ENCODE measurements around the gene KICS2.
"Not testable (repeated sequence)": the region's sequence is repeated elsewhere in the genome, so short reads cannot be mapped to it uniquely, and the experiment has no call there.

KICS2 gene

GRCh38 chr12:64203036-64203435 lies 19.1 kb downstream of the KICS2 start:
- DNase-seq (ENCODE audit: low spot score in 2 of 2), result no peak
- Histone ChIP-seq H3K27me3 (ENCODE audit: low read depth) (no peaks in the 10 kb centered on the region), H3K4me3 (no peak overlapping the region), H3K36me3 (replicated peaks) (no peaks in the 10 kb centered on the region), H3K9me3 (no peaks in the 10 kb centered on the region), H3K4me1 (no peaks in the 10 kb centered on the region)
- in situ Hi-C loops (cut with MboI; ENCODE audit: low sequenced_read_pairs), result no loop called here

GRCh38 chr12:64195841-64196240 lies 26.3 kb downstream of the KICS2 start:
- H3K4me1 ChIP-seq, result not testable (repeated sequence)

GRCh38 chr12:64194333-64195149 lies 27.6 kb downstream of the KICS2 start:
- no peaks in the 10 kb centered on the region for H3K4me1 ChIP-seq
- DNase-seq (ENCODE audit: low spot score in 2 of 2), result no peak
- H3K9me3 ChIP-seq, result no peaks in the 10 kb centered on the region
- H3K27me3 ChIP-seq (ENCODE audit: low read depth), result no peaks in the 10 kb centered on the region
- no peak overlapping the region for H3K4me3 ChIP-seq
- in situ Hi-C loops (cut with MboI; ENCODE audit: low sequenced_read_pairs), result no loop called here
- H3K36me3 ChIP-seq (replicated peaks), result no peaks in the 10 kb centered on the region; the same call in 1 of the 2 replicates

More at GRCh38 chr12:64195841-64196240, 26.3 kb downstream of the KICS2 start:
- H3K36me3 ChIP-seq (replicated peaks); H3K27me3 ChIP-seq (ENCODE audit: low read depth); H3K9me3 ChIP-seq; H3K4me3 ChIP-seq; DNase-seq (ENCODE audit: low spot score in 2 of 2); in situ Hi-C loops (cut with MboI; ENCODE audit: low sequenced_read_pairs): not testable (repeated sequence)

- in situ Hi-C loops (cut with MboI; ENCODE audit: low sequenced_read_pairs), result no loop called here
- Histone ChIP-seq H3K9me3 (no peaks in the 10 kb centered on the region), H3K36me3 (replicated peaks) (no peaks in the 10 kb centered on the region; the same call in 1 of the 2 replicates), H3K27me3 (ENCODE audit: low read depth) (no peaks in the 10 kb centered on the region), H3K4me1 (no peaks in the 10 kb centered on the region), H3K4me3 (no peak overlapping the region)
- no peak for DNase-seq (ENCODE audit: low spot score in 2 of 2)
These were observed 28.2 kb downstream of the KICS2 start for GRCh38 chr12:64193931-64194330.

GRCh38 chr12:64192644-64193444 lies 29.3 kb downstream of the KICS2 start:
- in situ Hi-C loops (cut with MboI; ENCODE audit: low sequenced_read_pairs), result no loop called here
- Histone ChIP-seq H3K9me3 (no peaks in the 10 kb centered on the region), H3K36me3 (replicated peaks) (no peaks in the 10 kb centered on the region; the same call in 1 of the 2 replicates), H3K27me3 (ENCODE audit: low read depth) (no peaks in the 10 kb centered on the region), H3K4me1 (no peaks in the 10 kb centered on the region), H3K4me3 (no peak overlapping the region)
- DNase-seq (ENCODE audit: low spot score in 2 of 2), result no peak

- H3K9me3 ChIP-seq, result no peaks in the 10 kb centered on the region
- no peak overlapping the region for H3K4me3 ChIP-seq
- in situ Hi-C loops (cut with MboI; ENCODE audit: low sequenced_read_pairs), result no loop called here
- no peaks in the 10 kb centered on the region; the same call in 1 of the 2 replicates for H3K36me3 ChIP-seq (replicated peaks)
- no peak for DNase-seq (ENCODE audit: low spot score in 2 of 2)
- H3K4me1 ChIP-seq, result no peaks in the 10 kb centered on the region
- H3K27me3 ChIP-seq (ENCODE audit: low read depth), result no peaks in the 10 kb centered on the region
These were observed 32.0 kb downstream of the KICS2 start for GRCh38 chr12:64190140-64190539.

- Histone ChIP-seq H3K4me3 (no peak overlapping the region), H3K4me1 (no peaks in the 10 kb centered on the region), H3K36me3 (replicated peaks) (no peaks in the 10 kb centered on the region; the same call in 1 of the 2 replicates), H3K27me3 (ENCODE audit: low read depth) (no peaks in the 10 kb centered on the region), H3K9me3 (no peaks in the 10 kb centered on the region)
- in situ Hi-C loops (cut with MboI; ENCODE audit: low sequenced_read_pairs), result no loop called here
- DNase-seq (ENCODE audit: low spot score in 2 of 2), result no peak
These were observed 32.6 kb downstream of the KICS2 start for GRCh38 chr12:64189530-64189929.

GRCh38 chr12:64187794-64188193 lies 34.3 kb downstream of the KICS2 start:
- no peak for DNase-seq (ENCODE audit: low spot score in 2 of 2)
- in situ Hi-C loops (cut with MboI; ENCODE audit: low sequenced_read_pairs), result no loop called here
- no peaks in the 10 kb centered on the region for H3K27me3 ChIP-seq (ENCODE audit: low read depth)
- H3K4me1 ChIP-seq, result no peaks in the 10 kb centered on the region
- H3K9me3 ChIP-seq, result no peaks in the 10 kb centered on the region
- H3K36me3 ChIP-seq (replicated peaks), result no peaks in the 10 kb centered on the region; the same call in 1 of the 2 replicates
- H3K4me3 ChIP-seq, result no peak overlapping the region

GRCh38 chr12:64187370-64187769 lies 34.7 kb downstream of the KICS2 start:
- no peaks in the 10 kb centered on the region for H3K4me1 ChIP-seq
- H3K4me3 ChIP-seq, result no peak overlapping the region
- DNase-seq (ENCODE audit: low spot score in 2 of 2), result no peak
- H3K9me3 ChIP-seq, result no peaks in the 10 kb centered on the region
- in situ Hi-C loops (cut with MboI; ENCODE audit: low sequenced_read_pairs), result no loop called here
- no peaks in the 10 kb centered on the region for H3K36me3 ChIP-seq (replicated peaks)
- H3K27me3 ChIP-seq (ENCODE audit: low read depth), result no peaks in the 10 kb centered on the region

- DNase-seq (ENCODE audit: low spot score in 2 of 2), result no peak
- in situ Hi-C loops (cut with MboI; ENCODE audit: low sequenced_read_pairs), result no loop called here
- H3K27me3 ChIP-seq (ENCODE audit: low read depth), result no peaks in the 10 kb centered on the region
These were observed 35.3 kb downstream of the KICS2 start for GRCh38 chr12:64186789-64187188.

GRCh38 chr12:64184216-64184615 lies 37.9 kb downstream of the KICS2 start:
- in situ Hi-C loops (cut with MboI; ENCODE audit: low sequenced_read_pairs), result no loop called here

More at GRCh38 chr12:64186789-64187188, 35.3 kb downstream of the KICS2 start:
- Histone ChIP-seq H3K36me3 (replicated peaks) (no peaks in the 10 kb centered on the region), H3K4me3 (no peak overlapping the region), H3K4me1 (no peaks in the 10 kb centered on the region), H3K9me3 (no peaks in the 10 kb centered on the region)

GRCh38 chr12:64181430-64182291 lies 40.4 kb downstream of the KICS2 start:
- H3K9me3 ChIP-seq, result no peaks in the 10 kb centered on the region
- H3K4me1 ChIP-seq, result no peaks in the 10 kb centered on the region
- H3K27me3 ChIP-seq (ENCODE audit: low read depth), result no peaks in the 10 kb centered on the region
- H3K4me3 ChIP-seq, result no peak overlapping the region
- no peaks in the 10 kb centered on the region for H3K36me3 ChIP-seq (replicated peaks)
- in situ Hi-C loops (cut with MboI; ENCODE audit: low sequenced_read_pairs), result no loop called here
- DNase-seq (ENCODE audit: low spot score in 2 of 2), result peak; percentile 48 to 55

More at GRCh38 chr12:64184216-64184615, 37.9 kb downstream of the KICS2 start:
- Histone ChIP-seq H3K27me3 (ENCODE audit: low read depth) (no peaks in the 10 kb centered on the region), H3K4me1 (no peaks in the 10 kb centered on the region), H3K4me3 (no peak overlapping the region), H3K36me3 (replicated peaks) (no peaks in the 10 kb centered on the region), H3K9me3 (no peaks in the 10 kb centered on the region)
- DNase-seq (ENCODE audit: low spot score in 2 of 2), result no peak

GRCh38 chr12:64180951-64181350 lies 41.1 kb downstream of the KICS2 start:
- no peaks in the 10 kb centered on the region for H3K27me3 ChIP-seq (ENCODE audit: low read depth)
- DNase-seq (ENCODE audit: low spot score in 2 of 2), result no peak
- no peaks in the 10 kb centered on the region for H3K9me3 ChIP-seq
- no peaks in the 10 kb centered on the region for H3K36me3 ChIP-seq (replicated peaks)
- H3K4me3 ChIP-seq, result no peak overlapping the region
- H3K4me1 ChIP-seq, result no peaks in the 10 kb centered on the region
- in situ Hi-C loops (cut with MboI; ENCODE audit: low sequenced_read_pairs), result no loop called here
